Activated naive CD8-positive, alpha-beta T cell treated with anti-CD3 and anti-CD28 coated beads, Interleukin-2, amount 50 U/mL, for 16 hours (primary cell): ENCODE measurements around the gene TRIP11.

Source experiments
- DNase-seq: peaks from one replicate; pipeline ENCODE4 v3.0.0-alpha.2; 2020; ENCODE audit warnings: low read depth, low spot score

The TRIP11 gene

DNA sequence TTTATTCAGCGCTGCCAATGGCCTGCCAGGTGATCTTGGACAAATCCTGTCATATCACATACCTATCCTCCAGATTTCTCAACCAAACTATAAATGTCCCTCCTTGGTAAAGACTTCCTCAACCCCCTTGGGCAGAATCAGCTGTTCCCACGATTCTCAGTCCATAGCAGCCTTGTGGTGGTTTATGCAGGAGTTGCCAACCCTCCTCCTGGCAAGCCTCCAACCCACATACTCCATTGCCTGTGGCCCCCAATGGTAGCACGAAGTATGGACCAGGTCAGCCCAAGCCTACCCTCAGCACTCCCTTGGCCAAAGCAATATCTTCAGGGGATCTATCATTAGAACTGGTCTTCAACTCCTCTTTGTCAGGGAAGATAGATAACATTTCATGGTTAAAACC is 119.3 kb downstream of the TRIP11 start:
- DNase-seq, result no peak

DNA sequence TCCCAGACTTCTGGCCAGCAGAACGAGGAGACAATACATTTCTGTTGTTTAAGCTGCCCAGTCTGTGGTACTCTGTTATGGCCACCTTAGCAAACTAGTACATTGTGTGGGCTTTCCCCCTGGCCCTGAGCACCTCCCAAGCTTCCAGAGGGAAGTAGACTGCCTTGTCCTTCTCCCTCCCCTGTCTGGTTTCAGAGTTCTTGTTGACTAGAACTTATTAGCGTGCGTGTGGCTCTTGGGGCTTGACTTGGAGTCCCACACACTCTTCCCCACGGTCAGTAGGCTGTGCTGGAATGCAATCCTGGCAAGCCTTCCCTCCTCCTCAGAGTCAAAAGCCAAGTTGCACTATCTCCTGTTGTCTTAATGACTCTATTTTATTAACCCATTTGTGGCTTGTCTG is 120.0 kb downstream of the TRIP11 start:
- DNase-seq, result no peak

DNA sequence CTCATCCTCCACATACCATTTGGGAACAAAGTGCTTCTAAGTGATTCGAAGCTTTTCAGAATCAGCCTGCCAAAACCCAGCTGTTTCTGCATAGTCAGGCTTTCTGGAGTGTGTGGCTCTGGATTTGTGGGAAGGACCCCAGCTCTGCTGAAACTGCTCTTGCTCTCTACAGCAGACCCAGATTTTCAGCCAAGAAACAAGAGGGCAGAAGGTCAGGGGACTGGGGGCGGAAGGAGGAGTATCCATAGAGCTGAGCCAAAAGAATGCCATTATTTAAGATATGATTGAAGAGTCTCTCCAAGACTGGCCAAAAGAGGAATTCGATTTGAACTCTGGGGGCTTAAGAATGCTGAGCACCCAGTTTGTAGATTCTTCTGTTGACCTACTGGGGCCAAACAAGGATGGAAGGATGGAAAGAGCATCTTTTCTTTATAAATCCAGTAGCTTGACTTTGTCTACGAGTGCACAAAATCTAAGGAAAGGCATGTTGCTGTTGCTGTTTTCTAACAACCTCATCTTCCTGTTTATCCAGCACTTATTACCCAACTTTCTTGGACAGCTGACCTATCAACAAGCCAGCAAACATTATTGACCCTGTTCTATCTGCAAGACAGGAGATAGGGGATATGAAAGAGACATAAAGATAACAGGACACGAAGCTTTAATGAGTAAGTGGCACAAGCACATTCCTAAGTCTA is 121.5 kb downstream of the TRIP11 start:
- no peak for DNase-seq
